ENCODE data around the gene PCMTD2.

Gene PCMTD2

GRCh38 chr20:64266988-64267387 is 11.4 kb downstream of the PCMTD2 start:
- no peak overlapping the region for H3K4me3 ChIP-seq (ENCODE audit: low read depth, low read length)
- TF ChIP-seq CTCF (IDR thresholded peaks at IDR 0.05; ENCODE audit: control insufficient read depth, extremely low read depth, insufficient read depth), result no peak
- no peak for DNase-seq (ENCODE audit: low read depth)

- TF ChIP-seq CTCF (IDR thresholded peaks at IDR 0.05; ENCODE audit: control insufficient read depth, extremely low read depth, insufficient read depth), result no peak
- no peak for DNase-seq (ENCODE audit: low read depth)
- no peak overlapping the region for H3K4me3 ChIP-seq (ENCODE audit: low read depth, low read length)
Observed at GRCh38 chr20:64268174-64268573, 12.6 kb downstream of the PCMTD2 start.

- no peak for TF ChIP-seq CTCF (IDR thresholded peaks at IDR 0.05; ENCODE audit: control insufficient read depth, extremely low read depth, insufficient read depth)
- no peak overlapping the region for H3K4me3 ChIP-seq (ENCODE audit: low read depth, low read length)
- DNase-seq (ENCODE audit: low read depth), result no peak
Observed at GRCh38 chr20:64269604-64270411, 14.3 kb downstream of the PCMTD2 start.

GRCh38 chr20:64271636-64272035 is 16.1 kb downstream of the PCMTD2 start:
- no peak for DNase-seq (ENCODE audit: low read depth)
- H3K4me3 ChIP-seq (ENCODE audit: low read depth, low read length), result no peak overlapping the region
- TF ChIP-seq CTCF (IDR thresholded peaks at IDR 0.05; ENCODE audit: control insufficient read depth, extremely low read depth, insufficient read depth), result no peak

GRCh38 chr20:64273109-64273508 is 17.6 kb downstream of the PCMTD2 start:
- DNase-seq (ENCODE audit: low read depth), result no peak
- TF ChIP-seq CTCF (IDR thresholded peaks at IDR 0.05; ENCODE audit: control insufficient read depth, extremely low read depth, insufficient read depth), result no peak
- no peak overlapping the region for H3K4me3 ChIP-seq (ENCODE audit: low read depth, low read length)

- TF ChIP-seq CTCF (IDR thresholded peaks at IDR 0.05; ENCODE audit: control insufficient read depth, extremely low read depth, insufficient read depth), result no peak
- no peak for DNase-seq (ENCODE audit: low read depth)
- H3K4me3 ChIP-seq (ENCODE audit: low read depth, low read length), result no peak overlapping the region
Observed at GRCh38 chr20:64276817-64277216, 21.3 kb downstream of the PCMTD2 start.

Data from LNCaP clone FGC (cell line).